Smooth muscle cell (in vitro differentiated cells): Measurements from ENCODE around the gene EEF1G. TPM values are rescaled to one million over a fixed set of nuclear protein-coding genes. Genes with fewer than 3 reads are reported as not detected.
"Not testable (repeated sequence)": the region's sequence is repeated elsewhere in the genome, so short reads cannot be mapped to it uniquely, and the experiment has no call there.

Experiments used
- DNase-seq: peaks from one replicate; lab custom pipeline; 2025; ENCODE audit not compliant: unreplicated experiment; lab: John Stamatoyannopoulos, UW
- H2AFZ ChIP-seq: fragments of 200-600 bp; sonication (generic); 2 replicates; pipeline ENCODE4 v1.6.0; 2016; ENCODE audit warnings: antibody characterized with exemption, low read depth, mild to moderate bottlenecking
- H3F3A ChIP-seq: fragments of 200-600 bp; sonication (generic); 2 replicates; pipeline ENCODE4 v1.6.0; 2017; ENCODE audit warnings: antibody characterized with exemption, low read depth
- H3K27ac ChIP-seq: fragments of 200-600 bp; sonication (generic); 2 replicates; pipeline ENCODE4 v1.5.1; 2016; ENCODE audit warnings: low read depth, mild to moderate bottlenecking
- H3K27me3 ChIP-seq: fragments of 200-600 bp; sonication (generic); 2 replicates; pipeline ENCODE4 v1.6.1; 2016; ENCODE audit warnings: low read depth, mild to moderate bottlenecking
- H3K36me3 ChIP-seq: fragments of 200-600 bp; sonication (generic); 2 replicates; pipeline ENCODE4 v1.5.1; 2016; ENCODE audit warnings: low read depth
- H3K4me1 ChIP-seq: fragments of 200-600 bp; sonication (generic); 2 replicates; pipeline ENCODE4 v1.5.1; 2016; ENCODE audit warnings: low read depth
- H3K4me2 ChIP-seq: fragments of 200-600 bp; sonication (generic); 2 replicates; pipeline ENCODE4 v1.6.0; 2016; ENCODE audit warnings: mild to moderate bottlenecking
- H3K4me3 ChIP-seq: fragments of 200-600 bp; sonication (generic); 2 replicates; pipeline ENCODE4 v1.5.1; 2016; ENCODE audit warnings: mild to moderate bottlenecking
- H3K79me2 ChIP-seq: fragments of 200-600 bp; sonication (generic); 2 replicates; pipeline ENCODE4 v1.6.0; 2016; ENCODE audit warnings: low read depth, mild to moderate bottlenecking
- H3K9ac ChIP-seq: fragments of 200-600 bp; sonication (generic); 2 replicates; pipeline ENCODE4 v1.6.0; 2016; ENCODE audit warnings: low read depth
- H3K9me3 ChIP-seq: fragments of 200-600 bp; sonication (generic); replicated peaks from 2 replicates; pipeline ENCODE4 v1.5.1; 2016; ENCODE audit warnings: low read depth
- H4K20me1 ChIP-seq: fragments of 200-600 bp; sonication (generic); 2 replicates; pipeline ENCODE4 v1.6.0; 2016; ENCODE audit warnings: low read depth
- CTCF ChIP-seq: fragments of 200-600 bp; sonication (generic); IDR thresholded peaks from 2 replicates; pipeline ENCODE4 v1.5.1; 2017; ENCODE audit warnings: borderline replicate concordance, mild to moderate bottlenecking, antibody characterized with exemption; ENCODE audit not compliant: insufficient read depth, poor library complexity, severe bottlenecking
- WGBS: methylation state at CpG from one replicate; pipeline ENCODE4 v1.1.7; 2016; ENCODE audit warnings: low lambda C conversion rate; 5-methylcytosine and 5-hydroxymethylcytosine counted together
- polyA plus RNA-seq: library from polyadenylated mRNA; unstranded; fragments of >200 nt; fragmentation: Nextera tagmentation; extraction: Ambion mirVana; gene quantifications from 2 replicates; pipeline ENCODE4 v1.2.1, GENCODE V29; 2016
- total RNA-seq: library from RNA; depleted of rRNA; stranded (reverse); fragments of >200 nt; gene quantifications from 2 replicates; pipeline ENCODE4 v1.2.3, GENCODE V29; 2014

Gene EEF1G
- total and polyA plus RNA-seq, 2 experiments from 2014 or later, result 433 to 773 TPM

- peak within 1 kb of the TSS; percentile 80 for H2AFZ ChIP-seq
- peak; percentile 77 for DNase-seq
- H3K4me2 ChIP-seq, result peak within 1 kb of the TSS; percentile 91
- no peaks in the 10 kb centered on the region for H3K36me3 ChIP-seq
- peaks cover 18% of the 10 kb centered on the region for H3K79me2 ChIP-seq
- no peaks in the 10 kb centered on the region for H3K27me3 ChIP-seq
- H3K9me3 ChIP-seq, result no peaks in the 10 kb centered on the region
- H3K9ac ChIP-seq, result peak within 1 kb of the TSS; percentile 92
- H3K4me3 ChIP-seq, result peak within 1 kb of the TSS; percentile 84
- H4K20me1 ChIP-seq, result no peaks in the 10 kb centered on the region
- H3K4me1 ChIP-seq, result no peaks in the 10 kb centered on the region
- peak within 1 kb of the TSS; percentile 90 for H3K27ac ChIP-seq
- no peak for TF ChIP-seq CTCF
- H3F3A ChIP-seq, result peaks cover 14% of the 10 kb centered on the region
- WGBS, result under 1% methylated on average over 58 of the region's 58 CpGs
These were observed 17.9 kb upstream of the EEF1G start, which contains the start of gene TUT1 for GRCh38 chr11:62591448-62592145. TSS of gene TUT1 (minus strand) at chr11:62591523. CDS start at chr11:62591485, 38 bp downstream.

- peaks cover 14% of the 10 kb centered on the region for H3F3A ChIP-seq
- H3K4me3 ChIP-seq, result no peak overlapping the region
- H3K4me2 ChIP-seq, result no peak overlapping the region
- H3K9me3 ChIP-seq, result no peaks in the 10 kb centered on the region
- TF ChIP-seq CTCF, result peak; percentile 29
- 75% methylated on average over 18 of the region's 18 CpGs for WGBS
- no peak for DNase-seq
- no peak overlapping the region for H3K9ac ChIP-seq
- H3K36me3 ChIP-seq, result no peaks in the 10 kb centered on the region
- no peaks in the 10 kb centered on the region for H3K27me3 ChIP-seq
- no peaks in the 10 kb centered on the region for H4K20me1 ChIP-seq
- H3K4me1 ChIP-seq, result no peaks in the 10 kb centered on the region
- peaks cover 18% of the 10 kb centered on the region for H3K79me2 ChIP-seq
- no peak overlapping the region for H2AFZ ChIP-seq
- H3K27ac ChIP-seq, result peak overlapping the region; percentile 18
These were observed 15.4 kb upstream of the EEF1G start for GRCh38 chr11:62588966-62589637.

GRCh38 chr11:62585356-62585755 is 11.7 kb upstream of the EEF1G start:
- not testable (repeated sequence) for DNase-seq, H3K9ac ChIP-seq, H3F3A ChIP-seq, H2AFZ ChIP-seq, H3K4me3 ChIP-seq, H3K27me3 ChIP-seq, H3K4me2 ChIP-seq, H4K20me1 ChIP-seq, H3K9me3 ChIP-seq, H3K27ac ChIP-seq, H3K36me3 ChIP-seq, H3K4me1 ChIP-seq
- 99% methylated on average over 7 of the region's 7 CpGs for WGBS
- H3K79me2 ChIP-seq, result peaks cover 17% of the 10 kb centered on the region

- 97% methylated on average over 4 of the region's 4 CpGs for WGBS
- H3F3A ChIP-seq, result not testable (repeated sequence)
These were observed 8.0 kb upstream of the EEF1G start for GRCh38 chr11:62581735-62582134.

More at GRCh38 chr11:62581735-62582134, 8.0 kb upstream of the EEF1G start:
- H3K9me3 ChIP-seq, H3K4me2 ChIP-seq, H3K27ac ChIP-seq, H2AFZ ChIP-seq, H3K4me1 ChIP-seq, H3K27me3 ChIP-seq, H3K36me3 ChIP-seq, H3K79me2 ChIP-seq, H4K20me1 ChIP-seq, DNase-seq, H3K9ac ChIP-seq, H3K4me3 ChIP-seq: not testable (repeated sequence)
